MM.1S (cell line): ENCODE data around the gene RNF217.

Source experiments
- DNase-seq: peaks from one replicate; pipeline ENCODE4 v3.0.0-alpha.2; 2015
- H2AFZ ChIP-seq: fragments of 300-600 bp; sonication (generic); 2 replicates; pipeline ENCODE4 v1.6.0; 2016; ENCODE audit warnings: antibody characterized with exemption, low read length
- H3F3A ChIP-seq: fragments of 300-600 bp; sonication (generic); 2 replicates; pipeline ENCODE4 v1.6.1; 2016; ENCODE audit warnings: mild to moderate bottlenecking, antibody characterized with exemption, low read length, moderate library complexity, mixed read lengths; ENCODE audit not compliant: insufficient read depth
- H3K27ac ChIP-seq: fragments of 300-600 bp; sonication (generic); 2 replicates; pipeline ENCODE4 v1.5.1; 2016; ENCODE audit warnings: mild to moderate bottlenecking, low read length
- H3K27me3 ChIP-seq: fragments of 300-600 bp; sonication (generic); replicated peaks from 2 replicates; pipeline ENCODE4 v1.6.0; 2016; ENCODE audit warnings: low read length; ENCODE audit not compliant: insufficient read depth
- H3K36me3 ChIP-seq: fragments of 300-600 bp; sonication (generic); replicated peaks from 2 replicates; pipeline ENCODE4 v1.6.1; 2016; ENCODE audit warnings: mild to moderate bottlenecking, low read length, mixed read lengths; ENCODE audit not compliant: insufficient read depth
- H3K4me1 ChIP-seq: fragments of 300-600 bp; sonication (generic); 2 replicates; pipeline ENCODE4 v1.6.1; 2016; ENCODE audit warnings: low read length, mixed read lengths
- H3K4me2 ChIP-seq: fragments of 300-600 bp; sonication (generic); 2 replicates; pipeline ENCODE4 v1.6.0; 2016; ENCODE audit warnings: low read depth, low read length
- H3K4me3 ChIP-seq: fragments of 300-600 bp; sonication (generic); 2 replicates; pipeline ENCODE4 v1.5.1; 2016; ENCODE audit warnings: low read length, mixed read lengths
- H3K79me2 ChIP-seq: fragments of 300-600 bp; sonication (generic); 2 replicates; pipeline ENCODE4 v1.6.1; 2016; ENCODE audit warnings: mixed run types, low read length, mixed read lengths
- H3K9ac ChIP-seq: fragments of 300-600 bp; sonication (generic); 2 replicates; pipeline ENCODE4 v1.6.1; 2016; ENCODE audit warnings: low read length, mixed read lengths
- H3K9me2 ChIP-seq: fragments of 300-600 bp; sonication (generic); replicated peaks from 2 replicates; pipeline ENCODE4 v1.6.1; 2016; ENCODE audit warnings: mild to moderate bottlenecking, low read length, mixed read lengths; ENCODE audit not compliant: insufficient read depth
- H3K9me3 ChIP-seq: fragments of 300-600 bp; sonication (generic); replicated peaks from 2 replicates; pipeline ENCODE4 v1.6.1; 2016; ENCODE audit warnings: mild to moderate bottlenecking, low read length, mixed read lengths; ENCODE audit not compliant: insufficient read depth
- H4K20me1 ChIP-seq: fragments of 300-600 bp; sonication (generic); 2 replicates; pipeline ENCODE4 v1.6.1; 2016; ENCODE audit warnings: mild to moderate bottlenecking, low read length, moderate library complexity, mixed read lengths; ENCODE audit not compliant: insufficient read depth
- CTCF ChIP-seq: fragments of 300-600 bp; sonication (generic); IDR thresholded peaks from 2 replicates; pipeline ENCODE4 v1.5.1; 2016; ENCODE audit warnings: antibody characterized with exemption, low read length, mixed read lengths
- EZH2 ChIP-seq: fragments of 300-600 bp; sonication (generic); optimal IDR thresholded peaks from 2 replicates; pipeline ENCODE3; 2017; ENCODE audit warnings: low read depth, mild to moderate bottlenecking, antibody characterized with exemption, low read length, mixed read lengths
- EZH2phosphoT487 ChIP-seq: fragments of 300-600 bp; sonication (generic); IDR thresholded peaks from 2 replicates; pipeline ENCODE4 v1.6.1; 2018; ENCODE audit warnings: antibody characterized with exemption, low read length

The RNF217 gene

GRCh38 chr6:125082908-125083683, 120.9 kb downstream of the RNF217 start:
- Histone ChIP-seq H3K4me3 (no peak overlapping the region), H3K27me3 (no peaks in the 10 kb centered on the region), H2AFZ (no peak overlapping the region), H3K9ac (no peak overlapping the region), H3K4me2 (no peak overlapping the region), H3K9me2 (no peaks in the 10 kb centered on the region), H3K79me2 (no peaks in the 10 kb centered on the region), H3F3A (no peaks in the 10 kb centered on the region), H3K9me3 (no peaks in the 10 kb centered on the region), H3K36me3 (no peaks in the 10 kb centered on the region), H4K20me1 (no peaks in the 10 kb centered on the region), H3K4me1 (no peaks in the 10 kb centered on the region), H3K27ac (no peak overlapping the region)
- TF ChIP-seq CTCF (no peak), EZH2phosphoT487 (no peak), EZH2 (no peak)
- no peak for DNase-seq

- no peak for DNase-seq
- Histone ChIP-seq H3F3A (no peaks in the 10 kb centered on the region), H4K20me1 (no peaks in the 10 kb centered on the region), H3K27me3 (no peaks in the 10 kb centered on the region), H3K9me2 (no peaks in the 10 kb centered on the region), H3K36me3 (no peaks in the 10 kb centered on the region), H3K4me3 (no peak overlapping the region), H3K9me3 (no peaks in the 10 kb centered on the region), H3K27ac (no peak overlapping the region), H3K9ac (no peak overlapping the region), H3K4me1 (no peaks in the 10 kb centered on the region), H3K79me2 (no peaks in the 10 kb centered on the region), H2AFZ (no peak overlapping the region), H3K4me2 (no peak overlapping the region)
- no peak for TF ChIP-seq EZH2phosphoT487
- TF ChIP-seq CTCF: no peak
- no peak for TF ChIP-seq EZH2
Measured at GRCh38 chr6:125083684-125083990, 121.4 kb downstream of the RNF217 start.

GRCh38 chr6:125086716-125087115, 124.5 kb downstream of the RNF217 start:
- H3K27ac ChIP-seq: no peak overlapping the region
- no peaks in the 10 kb centered on the region for H3K27me3 ChIP-seq
- no peak overlapping the region for H3K9ac ChIP-seq
- no peaks in the 10 kb centered on the region for H3F3A ChIP-seq
- no peaks in the 10 kb centered on the region for H3K4me1 ChIP-seq
- H3K36me3 ChIP-seq: no peaks in the 10 kb centered on the region
- H4K20me1 ChIP-seq: no peaks in the 10 kb centered on the region
- H3K4me2 ChIP-seq: no peak overlapping the region
- no peak for DNase-seq
- H2AFZ ChIP-seq: no peak overlapping the region
- no peaks in the 10 kb centered on the region for H3K9me3 ChIP-seq
- no peak for TF ChIP-seq CTCF
- no peaks in the 10 kb centered on the region for H3K9me2 ChIP-seq
- no peak overlapping the region for H3K4me3 ChIP-seq
- no peaks in the 10 kb centered on the region for H3K79me2 ChIP-seq
